ENCODE data around the gene TLX1. TPM values are rescaled to one million over a fixed set of nuclear protein-coding genes. Genes with fewer than 3 reads are reported as not detected.

Gene TLX1
- total and polyA plus RNA-seq, 9 donors, result not detected

DNA sequence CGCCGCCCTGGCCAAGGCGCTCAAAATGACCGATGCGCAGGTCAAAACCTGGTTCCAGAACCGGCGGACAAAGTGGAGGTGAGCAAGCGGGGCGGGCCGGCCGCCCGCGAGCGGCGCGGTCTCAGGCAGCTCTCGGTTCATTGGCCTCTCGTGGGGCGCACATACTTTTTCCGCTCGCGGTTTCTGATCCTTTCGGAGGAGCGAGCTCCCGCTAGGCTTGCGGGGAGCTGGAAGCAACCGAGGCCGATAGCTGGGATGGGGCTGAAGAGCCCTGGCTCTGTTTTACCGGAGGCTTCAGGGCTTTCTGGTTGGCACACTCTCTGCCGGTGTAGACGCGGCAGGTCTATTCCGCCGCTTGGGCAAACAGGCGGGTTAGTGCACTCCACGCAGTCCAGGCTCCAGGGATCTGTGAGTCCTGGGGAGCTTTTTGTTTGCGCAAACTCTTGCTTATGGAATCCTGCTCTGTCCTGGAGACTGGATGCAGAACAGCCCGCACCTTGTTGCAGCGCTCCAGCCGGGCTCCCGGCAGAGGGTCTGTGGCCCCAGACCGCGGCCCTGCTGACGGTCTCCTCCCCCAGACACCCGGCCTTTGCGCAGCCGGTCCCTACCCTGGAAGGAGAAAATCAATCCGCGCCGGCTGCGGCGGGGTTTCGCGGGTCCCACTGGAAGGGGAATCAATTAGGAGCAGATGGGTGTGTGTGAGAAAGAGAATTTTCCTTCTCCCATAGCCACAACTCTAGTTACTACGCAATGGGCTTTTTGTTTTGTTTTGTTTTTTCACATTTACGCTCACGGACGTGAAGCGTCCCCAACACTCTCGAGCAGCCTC lies 3.4 kb downstream of the TLX1 start:
- Histone ChIP-seq H3K9me3 (replicated peaks; ENCODE audit: control insufficient read depth, low read depth, low read length) (no peaks in the 10 kb centered on the region), H3K4me1 (ENCODE audit: control insufficient read depth, insufficient read depth, low read length) (peaks cover 22% of the 10 kb centered on the region), H3K27me3 (ENCODE audit: control insufficient read depth, insufficient read depth, low read length) (peaks cover 97% of the 10 kb centered on the region), H3K4me3 (ENCODE audit: low read length) (no peak overlapping the region), H3K27ac (ENCODE audit: low read length) (no peak overlapping the region), H3K36me3 (ENCODE audit: control insufficient read depth, insufficient read depth, low read length) (no peaks in the 10 kb centered on the region)
- WGBS (ENCODE audit: insufficient coverage), result 2% methylated on average over 49 of the region's 60 CpGs
- no peak for DNase-seq

DNA sequence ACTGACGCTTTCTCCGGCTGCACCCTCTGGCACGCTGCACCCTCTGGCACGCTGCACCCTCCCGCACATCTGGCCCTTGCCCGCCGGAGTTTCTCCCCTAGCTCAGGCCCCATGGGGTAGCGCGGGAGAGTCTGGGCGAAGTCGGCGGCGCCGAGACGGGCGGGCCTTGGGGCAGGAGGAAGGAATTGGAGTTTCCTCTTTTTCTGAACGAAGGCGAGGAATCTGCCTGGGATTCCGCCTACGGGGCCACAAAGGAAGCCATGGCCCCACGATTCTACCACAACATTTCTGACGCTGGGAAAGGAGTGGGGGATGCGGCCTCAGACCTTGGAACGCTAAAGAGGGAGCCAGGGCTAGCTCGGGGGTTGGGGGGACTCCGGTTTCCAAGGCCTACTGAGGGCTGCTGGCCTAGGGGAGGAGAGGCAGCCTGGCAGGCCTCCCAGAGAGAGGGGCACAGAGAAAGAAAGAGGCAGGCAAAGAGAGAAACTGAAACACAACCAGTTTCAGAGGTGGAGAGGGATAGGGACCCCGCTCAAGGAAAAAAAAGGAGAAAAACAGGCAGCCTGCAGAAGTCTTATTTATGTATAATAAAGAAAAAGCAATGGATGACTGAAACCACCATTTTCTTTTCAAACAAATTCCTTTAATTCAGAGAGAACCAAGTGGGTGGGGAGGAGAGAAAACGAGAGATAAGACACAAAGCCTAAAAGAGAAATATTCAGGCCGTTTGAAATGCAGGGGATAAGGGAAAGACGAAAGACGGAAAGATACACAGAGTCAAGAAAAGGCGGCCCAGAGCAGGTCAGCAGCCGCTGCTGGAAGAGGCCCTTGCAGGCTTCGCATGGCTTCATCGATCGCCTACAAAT lies 4.3 kb downstream of the TLX1 start:
- Histone ChIP-seq H3K27ac (ENCODE audit: low read length) (no peak overlapping the region), H3K27me3 (ENCODE audit: control insufficient read depth, insufficient read depth, low read length) (peaks cover 97% of the 10 kb centered on the region), H3K9me3 (replicated peaks; ENCODE audit: control insufficient read depth, low read depth, low read length) (no peaks in the 10 kb centered on the region), H3K36me3 (ENCODE audit: control insufficient read depth, insufficient read depth, low read length) (no peaks in the 10 kb centered on the region), H3K4me1 (ENCODE audit: control insufficient read depth, insufficient read depth, low read length) (peaks cover 27% of the 10 kb centered on the region), H3K4me3 (ENCODE audit: low read length) (no peak overlapping the region)
- 19% methylated on average over 15 of the region's 36 CpGs for WGBS (ENCODE audit: insufficient coverage)
- no peak for DNase-seq

GRCh38 chr10:101136007-101136707 lies 5.1 kb downstream of the TLX1 start:
- no peaks in the 10 kb centered on the region for H3K36me3 ChIP-seq (ENCODE audit: control insufficient read depth, insufficient read depth, low read length)
- H3K9me3 ChIP-seq (replicated peaks; ENCODE audit: control insufficient read depth, low read depth, low read length), result no peaks in the 10 kb centered on the region
- no peak for DNase-seq
- 4% methylated on average over 33 of the region's 33 CpGs for whole genome bisulfite sequencing (ENCODE audit: insufficient coverage)
- H3K4me1 ChIP-seq (ENCODE audit: control insufficient read depth, insufficient read depth, low read length), result peaks cover 23% of the 10 kb centered on the region
- no peak overlapping the region for H3K4me3 ChIP-seq (ENCODE audit: low read length)
- H3K27me3 ChIP-seq (ENCODE audit: control insufficient read depth, insufficient read depth, low read length), result peaks cover 97% of the 10 kb centered on the region
- H3K27ac ChIP-seq (ENCODE audit: low read length), result no peak overlapping the region

DNA sequence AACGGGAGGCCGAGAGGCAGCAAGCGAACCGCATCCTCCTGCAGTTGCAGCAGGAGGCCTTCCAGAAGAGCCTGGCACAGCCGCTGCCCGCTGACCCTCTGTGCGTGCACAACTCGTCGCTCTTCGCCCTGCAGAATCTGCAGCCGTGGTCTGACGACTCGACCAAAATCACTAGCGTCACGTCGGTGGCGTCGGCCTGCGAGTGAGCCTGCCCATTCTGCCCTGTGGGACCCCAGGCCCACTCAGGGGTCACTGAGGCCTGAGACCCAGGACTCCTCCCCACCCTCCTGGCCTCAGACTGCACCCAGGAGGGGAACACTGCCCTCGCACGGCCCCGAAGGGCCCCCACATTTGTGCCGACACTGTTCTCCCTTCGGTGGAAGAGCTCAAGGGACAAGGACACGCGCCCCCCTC lies 5.6 kb downstream of the TLX1 start:
- no peaks in the 10 kb centered on the region for H3K36me3 ChIP-seq (ENCODE audit: control insufficient read depth, insufficient read depth, low read length)
- H3K27ac ChIP-seq (ENCODE audit: low read length), result no peak overlapping the region
- no peak overlapping the region for H3K4me3 ChIP-seq (ENCODE audit: low read length)
- DNase-seq, result no peak
- H3K9me3 ChIP-seq (replicated peaks; ENCODE audit: control insufficient read depth, low read depth, low read length), result no peaks in the 10 kb centered on the region
- peaks cover 98% of the 10 kb centered on the region for H3K27me3 ChIP-seq (ENCODE audit: control insufficient read depth, insufficient read depth, low read length)
- peaks cover 20% of the 10 kb centered on the region for H3K4me1 ChIP-seq (ENCODE audit: control insufficient read depth, insufficient read depth, low read length)
- 2% methylated on average over 19 of the region's 26 CpGs for WGBS (ENCODE audit: insufficient coverage)

- H3K4me1 ChIP-seq (ENCODE audit: control insufficient read depth, insufficient read depth, low read length), result peaks cover 21% of the 10 kb centered on the region
Observed at GRCh38 chr10:101137271-101137670, 6.2 kb downstream of the TLX1 start.

GRCh38 chr10:101138788-101139420 lies 7.8 kb downstream of the TLX1 start:
- no peak overlapping the region for H3K27ac ChIP-seq (ENCODE audit: low read length)
- H3K27me3 ChIP-seq (ENCODE audit: control insufficient read depth, insufficient read depth, low read length), result peaks cover 98% of the 10 kb centered on the region
- 0% methylated on average over 1 of the region's 8 CpGs for WGBS (ENCODE audit: insufficient coverage)
- H3K4me1 ChIP-seq (ENCODE audit: control insufficient read depth, insufficient read depth, low read length), result peaks cover 23% of the 10 kb centered on the region
- H3K9me3 ChIP-seq (replicated peaks; ENCODE audit: control insufficient read depth, low read depth, low read length), result no peaks in the 10 kb centered on the region
- DNase-seq, result no peak
- no peak overlapping the region for H3K4me3 ChIP-seq (ENCODE audit: low read length)
- H3K36me3 ChIP-seq (ENCODE audit: control insufficient read depth, insufficient read depth, low read length), result no peaks in the 10 kb centered on the region

More at GRCh38 chr10:101137271-101137670, 6.2 kb downstream of the TLX1 start:
- Histone ChIP-seq H3K27ac (ENCODE audit: low read length) (no peak overlapping the region), H3K27me3 (ENCODE audit: control insufficient read depth, insufficient read depth, low read length) (peaks cover 98% of the 10 kb centered on the region), H3K9me3 (replicated peaks; ENCODE audit: control insufficient read depth, low read depth, low read length) (no peaks in the 10 kb centered on the region), H3K36me3 (ENCODE audit: control insufficient read depth, insufficient read depth, low read length) (no peaks in the 10 kb centered on the region), H3K4me3 (ENCODE audit: low read length) (no peak overlapping the region)
- WGBS (ENCODE audit: insufficient coverage), result 25% methylated on average over 1 of the region's 2 CpGs
- DNase-seq, result no peak

DNA sequence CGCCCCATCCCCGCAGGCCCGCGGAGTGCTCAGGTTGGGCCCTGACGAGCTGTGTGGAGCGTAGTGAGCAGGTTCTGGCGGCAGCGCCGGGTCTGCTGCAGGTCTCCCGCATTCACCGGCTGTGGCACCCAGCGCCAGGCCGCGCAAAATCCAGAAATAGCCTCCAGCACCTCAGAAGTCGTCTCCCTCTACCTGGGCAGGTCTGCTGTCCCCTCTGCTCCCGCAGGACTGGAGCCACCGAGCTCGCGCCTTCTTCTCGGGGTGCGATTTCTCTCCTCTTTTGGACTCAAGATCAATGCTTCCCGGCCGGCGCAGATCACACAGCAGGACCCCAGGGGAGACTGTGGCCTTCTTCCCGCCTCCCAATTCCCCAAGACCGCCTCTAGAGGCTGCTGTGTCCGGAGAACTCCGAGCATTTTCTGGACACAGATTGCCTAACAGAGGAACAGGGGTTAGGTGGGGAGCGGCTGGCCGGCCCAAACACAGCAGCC lies 8.4 kb downstream of the TLX1 start:
- peaks cover 18% of the 10 kb centered on the region for H3K4me1 ChIP-seq (ENCODE audit: control insufficient read depth, insufficient read depth, low read length)
- H3K4me3 ChIP-seq (ENCODE audit: low read length), result no peak overlapping the region
- H3K9me3 ChIP-seq (replicated peaks; ENCODE audit: control insufficient read depth, low read depth, low read length), result no peaks in the 10 kb centered on the region
- 6% methylated on average over 30 of the region's 30 CpGs for WGBS (ENCODE audit: insufficient coverage)
- H3K27ac ChIP-seq (ENCODE audit: low read length), result no peak overlapping the region
- no peak for DNase-seq
- H3K36me3 ChIP-seq (ENCODE audit: control insufficient read depth, insufficient read depth, low read length), result no peaks in the 10 kb centered on the region
- H3K27me3 ChIP-seq (ENCODE audit: control insufficient read depth, insufficient read depth, low read length), result peaks cover 96% of the 10 kb centered on the region

DNA sequence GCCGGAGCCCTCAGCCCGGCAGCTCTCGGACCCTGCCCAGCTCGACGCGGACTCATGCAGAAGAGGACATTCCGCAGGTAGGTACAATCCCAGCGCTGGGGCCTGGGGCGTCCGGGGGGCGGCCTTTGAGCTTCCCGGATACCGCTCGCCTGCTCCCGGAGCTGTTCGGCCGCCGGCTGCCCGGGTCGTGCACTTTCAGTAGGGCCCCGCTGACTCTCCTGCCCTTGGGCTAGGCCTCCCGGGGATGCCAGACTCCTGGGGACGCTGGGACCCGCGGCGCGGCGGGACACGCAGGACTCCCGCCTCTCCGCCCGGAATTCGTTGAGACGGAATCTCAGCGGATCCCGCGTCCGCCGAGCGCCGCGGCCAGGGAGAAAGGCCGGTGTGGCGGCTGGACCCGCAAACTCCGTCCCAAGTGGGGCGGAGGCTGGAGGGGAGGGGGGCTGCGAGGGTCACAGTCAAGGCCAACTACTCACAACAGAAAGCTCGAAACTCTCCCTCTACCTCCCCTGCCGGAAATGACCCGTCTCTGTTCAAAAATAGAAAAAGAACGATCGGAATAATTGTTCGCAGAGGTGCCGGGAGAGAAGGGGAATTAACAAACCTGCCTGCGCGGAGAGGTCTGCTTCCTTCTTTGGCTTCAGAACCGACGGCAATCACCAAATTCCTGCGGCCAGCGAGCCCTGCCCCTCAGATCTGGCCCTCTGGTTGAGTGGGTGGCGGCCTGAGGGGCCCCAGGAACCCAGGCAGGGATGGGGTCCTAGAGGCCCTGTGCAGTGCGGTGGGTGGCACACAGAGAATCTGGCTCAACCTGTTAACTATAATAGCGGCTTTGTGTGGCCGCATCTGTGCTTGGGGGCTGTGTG lies 9.2 kb downstream of the TLX1 start:
- Histone ChIP-seq H3K27ac (ENCODE audit: low read length) (no peak overlapping the region), H3K9me3 (replicated peaks; ENCODE audit: control insufficient read depth, low read depth, low read length) (no peaks in the 10 kb centered on the region), H3K4me1 (ENCODE audit: control insufficient read depth, insufficient read depth, low read length) (peaks cover 11% of the 10 kb centered on the region), H3K4me3 (ENCODE audit: low read length) (no peak overlapping the region), H3K27me3 (ENCODE audit: control insufficient read depth, insufficient read depth, low read length) (peaks cover 96% of the 10 kb centered on the region), H3K36me3 (ENCODE audit: control insufficient read depth, insufficient read depth, low read length) (no peaks in the 10 kb centered on the region)
- no peak for DNase-seq
- 6% methylated on average over 52 of the region's 65 CpGs for WGBS (ENCODE audit: insufficient coverage)
